ENCODE data around the gene ACTN1. TPM values are rescaled to one million over a fixed set of nuclear protein-coding genes. Genes with fewer than 3 reads are reported as not detected.

The ACTN1 gene
- total RNA-seq, 1 experiment from 2014 or later, result 212 TPM

GRCh38 chr14:68924186-68925158 is 54.6 kb downstream of the ACTN1 start:
- intact Hi-C loops (cut with micrococcal nuclease; ENCODE audit: unreplicated experiment), result no loop called here
- DNase-seq (ENCODE audit: low read depth, low spot score), result no peak
- TF ChIP-seq TCF7L2 (IDR thresholded peaks at IDR 0.05; ENCODE audit: low read depth, low read length) (no peak), CTCF (IDR thresholded peaks at IDR 0.05) (no peak), SIN3A (IDR thresholded peaks at IDR 0.05; ENCODE audit: borderline replicate concordance, insufficient read depth, low read depth, low read length) (no peak), REST (IDR thresholded peaks at IDR 0.05; ENCODE audit: insufficient read depth in 1 of 2, low read depth in 2 of 2, low read length in 1 of 2) (no peak), POLR2AphosphoS5 (IDR thresholded peaks at IDR 0.05; ENCODE audit: low read depth, low read length) (no peak)
- Histone ChIP-seq H3K36me3 (ENCODE audit: control insufficient read depth, insufficient read depth, low read length) (0 out of 2 replicates have a peak, but pooled peaks cover 2% of the 10 kb centered on the region), H3K4me1 (ENCODE audit: control insufficient read depth, insufficient read depth, low read length) (peaks cover 2% of the 10 kb centered on the region; the same call in 1 of the 2 replicates), H3K4me3 (ENCODE audit: low read depth in 2 of 2, low read length in 2 of 2) (no peak overlapping the region), H3K27ac (ENCODE audit: low read length) (no peak overlapping the region), H3K9me3 (ENCODE audit: control insufficient read depth, insufficient read depth, low read depth, low read length) (no peaks in the 10 kb centered on the region), H3K27me3 (ENCODE audit: control insufficient read depth, insufficient read depth, low read length) (no peaks in the 10 kb centered on the region)
- no TSS peak for BruUV-seq (replicated peaks)
- ATAC-seq, result peak; percentile 11; the same call in 1 of the 2 replicates
- in situ Hi-C loops (cut with HindIII; ENCODE audit: low pct_unique_long_range_greater_than_20kb, low sequenced_read_pairs), result no loop called here
- ChIA-PET POLR2A (no interaction called here), CTCF (no interaction called here)

GRCh38 chr14:68922886-68923285 is 56.2 kb downstream of the ACTN1 start:
- no TSS peak for BruUV-seq (replicated peaks)
- TF ChIP-seq REST (IDR thresholded peaks at IDR 0.05; ENCODE audit: insufficient read depth in 1 of 2, low read depth in 2 of 2, low read length in 1 of 2) (no peak), SIN3A (IDR thresholded peaks at IDR 0.05; ENCODE audit: borderline replicate concordance, insufficient read depth, low read depth, low read length) (no peak), TCF7L2 (IDR thresholded peaks at IDR 0.05; ENCODE audit: low read depth, low read length) (no peak), CTCF (IDR thresholded peaks at IDR 0.05) (no peak), POLR2AphosphoS5 (IDR thresholded peaks at IDR 0.05; ENCODE audit: low read depth, low read length) (no peak)
- Histone ChIP-seq H3K27me3 (ENCODE audit: control insufficient read depth, insufficient read depth, low read length) (no peaks in the 10 kb centered on the region), H3K4me3 (ENCODE audit: low read depth in 2 of 2, low read length in 2 of 2) (no peak overlapping the region), H3K27ac (ENCODE audit: low read length) (no peak overlapping the region), H3K4me1 (ENCODE audit: control insufficient read depth, insufficient read depth, low read length) (no peaks in the 10 kb centered on the region; the same call in 1 of the 2 replicates), H3K9me3 (ENCODE audit: control insufficient read depth, insufficient read depth, low read depth, low read length) (no peaks in the 10 kb centered on the region), H3K36me3 (ENCODE audit: control insufficient read depth, insufficient read depth, low read length) (0 out of 2 replicates have a peak, but pooled peaks cover 2% of the 10 kb centered on the region)
- in situ Hi-C loops (cut with HindIII; ENCODE audit: low pct_unique_long_range_greater_than_20kb, low sequenced_read_pairs) (no loop called here), intact Hi-C loops (cut with micrococcal nuclease; ENCODE audit: unreplicated experiment) (no loop called here)
- DNase-seq (ENCODE audit: low read depth, low spot score) (no peak), ATAC-seq (no peak)
- POLR2A ChIA-PET, result no interaction called here
- CTCF ChIA-PET, result no interaction called here
